GM12878 (cell line): ENCODE data around the gene MICB.

Source experiments
- BCL11A ChIP-seq: IDR thresholded peaks from 2 replicates; pipeline ENCODE4 v1.6.1; 2011; ENCODE audit warnings: low read depth, low read length
- EGR1 ChIP-seq, 2 experiments: IDR thresholded peaks; 1 replicate in 1 of 2; 2 replicates in 1 of 2; pipeline ENCODE4 v1.6.1; 2011 to 2012; ENCODE audit warnings: low read depth in 2 of 2, low read length in 2 of 2, borderline replicate concordance in 1 of 2, mild to moderate bottlenecking in 1 of 2, moderate library complexity in 1 of 2
- EP300 ChIP-seq, 2 experiments: fragments of 150-350 bp in 1 of 2; IDR thresholded peaks; 2 replicates each; pipeline ENCODE4 v1.6.1; 2011 to 2012; ENCODE audit warnings: low read depth in 2 of 2, low read length in 2 of 2, borderline replicate concordance in 1 of 2, improper control_type of control experiment in 1 of 2, inconsistent platforms in 1 of 2; ENCODE audit not compliant: control insufficient read depth in 1 of 2
- FOXK2 ChIP-seq: fragments of 450-650 bp; IDR thresholded peaks from 2 replicates; pipeline ENCODE4 v1.6.1; 2017; ENCODE audit warnings: mild to moderate bottlenecking, moderate library complexity
- NR2C1 ChIP-seq: fragments of 450-650 bp; IDR thresholded peaks from 2 replicates; pipeline ENCODE4 v1.6.1; 2017; ENCODE audit warnings: antibody characterized with exemption, mild to moderate bottlenecking, moderate library complexity
- POLR2AphosphoS5 ChIP-seq: IDR thresholded peaks from 2 replicates; pipeline ENCODE4 v1.6.1; 2011; ENCODE audit warnings: mild to moderate bottlenecking, low read length, inconsistent platforms
- SMC3 ChIP-seq: IDR thresholded peaks from 2 replicates; pipeline ENCODE4 v1.6.1; 2011; ENCODE audit warnings: low read length, improper control_type of control experiment, borderline replicate concordance
- TCF12 ChIP-seq: IDR thresholded peaks from 2 replicates; pipeline ENCODE4 v1.6.1; 2011; ENCODE audit warnings: low read depth, mild to moderate bottlenecking, low read length
- TF ChIP-seq, protein P1 (sequence below), 3 experiments: IDR thresholded peaks in 2 of 3; conservative IDR thresholded peaks in 1 of 3; 2 replicates each; pipeline ENCODE4 v1.5.1; 2011; ENCODE audit warnings: low read depth in 3 of 3, low read length in 3 of 3, mild to moderate bottlenecking in 3 of 3, control low read depth in 2 of 3, moderate library complexity in 2 of 3, inconsistent platforms in 1 of 3, mixed read lengths in 1 of 3; ENCODE audit not compliant: control insufficient read depth in 2 of 3, insufficient read depth in 1 of 3; ENCODE audit errors: extremely low read depth in 1 of 3

DNA sequence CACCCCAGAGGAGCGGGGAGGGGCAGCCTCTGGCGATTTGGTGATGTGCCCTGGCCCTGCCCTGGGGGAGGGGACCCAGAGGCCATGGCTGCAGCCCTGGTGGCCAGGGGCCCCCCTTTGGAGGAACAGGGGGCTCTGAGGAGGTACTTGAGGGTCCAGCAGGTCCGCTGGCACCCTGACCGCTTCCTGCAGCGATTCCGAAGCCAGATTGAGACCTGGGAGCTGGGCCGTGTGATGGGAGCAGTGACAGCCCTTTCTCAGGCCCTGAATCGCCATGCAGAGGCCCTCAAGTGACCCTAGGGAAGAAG lies 60.3 kb downstream of the MICB start:
- TF ChIP-seq EGR1 (IDR thresholded peaks at IDR 0.05; ENCODE audit: borderline replicate concordance in 1 of 2, low read depth in 2 of 2, low read length in 2 of 2) (no peak), NR2C1 (no peak), EP300 (IDR thresholded peaks at IDR 0.05; ENCODE audit: borderline replicate concordance in 1 of 2, control insufficient read depth in 1 of 2, low read depth in 2 of 2, low read length in 2 of 2) (no peak), TCF12 (no peak), FOXK2 (no peak), SMC3 (no peak), BCL11A (no peak), POLR2AphosphoS5 (no peak)
- TF ChIP-seq, protein P1, sequence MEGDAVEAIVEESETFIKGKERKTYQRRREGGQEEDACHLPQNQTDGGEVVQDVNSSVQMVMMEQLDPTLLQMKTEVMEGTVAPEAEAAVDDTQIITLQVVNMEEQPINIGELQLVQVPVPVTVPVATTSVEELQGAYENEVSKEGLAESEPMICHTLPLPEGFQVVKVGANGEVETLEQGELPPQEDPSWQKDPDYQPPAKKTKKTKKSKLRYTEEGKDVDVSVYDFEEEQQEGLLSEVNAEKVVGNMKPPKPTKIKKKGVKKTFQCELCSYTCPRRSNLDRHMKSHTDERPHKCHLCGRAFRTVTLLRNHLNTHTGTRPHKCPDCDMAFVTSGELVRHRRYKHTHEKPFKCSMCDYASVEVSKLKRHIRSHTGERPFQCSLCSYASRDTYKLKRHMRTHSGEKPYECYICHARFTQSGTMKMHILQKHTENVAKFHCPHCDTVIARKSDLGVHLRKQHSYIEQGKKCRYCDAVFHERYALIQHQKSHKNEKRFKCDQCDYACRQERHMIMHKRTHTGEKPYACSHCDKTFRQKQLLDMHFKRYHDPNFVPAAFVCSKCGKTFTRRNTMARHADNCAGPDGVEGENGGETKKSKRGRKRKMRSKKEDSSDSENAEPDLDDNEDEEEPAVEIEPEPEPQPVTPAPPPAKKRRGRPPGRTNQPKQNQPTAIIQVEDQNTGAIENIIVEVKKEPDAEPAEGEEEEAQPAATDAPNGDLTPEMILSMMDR (IDR thresholded peaks at IDR 0.05 in 2 of 3, conservative IDR thresholded peaks at IDR 0.05 in 1 of 3; ENCODE audit: control insufficient read depth in 2 of 3, extremely low read depth in 1 of 3, insufficient read depth in 1 of 3, low read depth in 3 of 3, low read length in 3 of 3) = no peak
